GM12878 (cell line): ENCODE results near the gene NF1. TPM values are rescaled to one million over a fixed set of nuclear protein-coding genes. Genes with fewer than 3 reads are reported as not detected.
"Not testable (repeated sequence)": the region's sequence is repeated elsewhere in the genome, so short reads cannot be mapped to it uniquely, and the experiment has no call there.

ENCODE experiments used
- ATAC-seq: fragments of 200-7000 bp; cut with Tn5 transposase; 3 replicates; pipeline ENCODE4 v1.9.1; 2020; ENCODE audit warnings: mild to moderate bottlenecking, moderate library complexity
- BruUV-seq: library from RNA; stranded (reverse); fragments of 400-500 nt; replicated peaks from 2 replicates; lab custom pipeline; 2021; lab: Mats Ljungman, UMichigan
- CTCF ChIA-PET: fragments of 300-600 bp; sonication (Branson Sonifier 250); formaldehyde crosslinking; extraction: SDS; loops from one replicate; lab custom pipeline; 2021; ENCODE audit warnings: inconsistent platforms; lab: Yijun Ruan, JAX
- POLR2A ChIA-PET: fragments of 350-600 bp; formaldehyde crosslinking; extraction: SDS; loops from one replicate; lab custom pipeline; 2021; ENCODE audit warnings: inconsistent platforms; lab: Charles Lee
- RAD21 ChIA-PET: fragments of 300-600 bp; sonication (Branson Sonifier 250); formaldehyde crosslinking; loops from one replicate; lab custom pipeline; 2023; ENCODE audit warnings: antibody characterized with exemption; ENCODE audit not compliant: unreplicated experiment; lab: Charles Lee
- SMC1A ChIA-PET: fragments of 300-600 bp; sonication (Branson Sonifier 250); formaldehyde crosslinking; loops from one replicate; lab custom pipeline; 2023; ENCODE audit not compliant: unreplicated experiment, uncharacterized antibody; lab: Charles Lee
- DNase-seq: peaks from one replicate; pipeline ENCODE4 v3.0.0-alpha.2; 2011; ENCODE audit warnings: low read depth, low spot score
- FAIRE-seq: peaks from 3 replicates; lab custom pipeline; 2011; peaks lifted over from hg19 to GRCh38; lab: Jason Lieb, UNC
- H2AFZ ChIP-seq: 2 replicates; pipeline ENCODE4 v1.6.0; 2011; ENCODE audit warnings: low read depth, low read length, control low read depth; ENCODE audit not compliant: control insufficient read depth
- H3K27ac ChIP-seq: 2 replicates; pipeline ENCODE4 v1.5.1; 2011; ENCODE audit warnings: control low read depth; ENCODE audit not compliant: control insufficient read depth, insufficient read depth
- H3K27me3 ChIP-seq, 2 experiments: replicated peaks in 1 of 2; 2 replicates each; pipeline versions ENCODE4 v1.6.0 to v1.6.1; 2011; ENCODE audit warnings: low read length in 1 of 2; ENCODE audit not compliant: control insufficient read depth in 2 of 2, insufficient read depth in 2 of 2
- H3K36me3 ChIP-seq, 2 experiments: 2 replicates each; pipeline ENCODE4 v1.5.1; 2011; ENCODE audit warnings: low read length in 1 of 2; ENCODE audit not compliant: control insufficient read depth in 2 of 2, insufficient read depth in 2 of 2
- H3K4me1 ChIP-seq: 2 replicates; pipeline ENCODE4 v1.6.1; 2011; ENCODE audit warnings: mild to moderate bottlenecking, low read length, moderate library complexity, mixed read lengths; ENCODE audit not compliant: control insufficient read depth, insufficient read depth
- H3K4me2 ChIP-seq: 2 replicates; pipeline ENCODE4 v1.6.0; 2011; ENCODE audit warnings: control low read depth; ENCODE audit not compliant: control insufficient read depth, insufficient read depth
- H3K4me3 ChIP-seq: fragments of 200-600 bp; sonication (generic); 2 replicates; pipeline ENCODE4 v1.5.1; 2016
- H3K79me2 ChIP-seq: 2 replicates; pipeline ENCODE4 v1.6.0; 2011; ENCODE audit warnings: low read length; ENCODE audit not compliant: control insufficient read depth, insufficient read depth
- H3K9ac ChIP-seq: 2 replicates; pipeline ENCODE4 v1.8.0; 2011; ENCODE audit warnings: low read length, control low read depth, mixed read lengths; ENCODE audit not compliant: control insufficient read depth, insufficient read depth
- H3K9me3 ChIP-seq: replicated peaks from 3 replicates; pipeline ENCODE4 v1.5.1; 2011; ENCODE audit warnings: mild to moderate bottlenecking, low read length; ENCODE audit not compliant: control insufficient read depth, insufficient read depth
- H4K20me1 ChIP-seq: 2 replicates; pipeline ENCODE4 v1.6.0; 2011; ENCODE audit not compliant: control insufficient read depth, insufficient read depth
- CEBPB ChIP-seq, 2 experiments: fragments of 150-350 bp in 1 of 2; IDR thresholded peaks; 2 replicates each; pipeline ENCODE4 v1.6.1; 2012 to 2014; ENCODE audit warnings: low read depth in 2 of 2, low read length in 2 of 2, borderline replicate concordance in 1 of 2, inconsistent platforms in 1 of 2
- ESRRA ChIP-seq: IDR thresholded peaks from 2 replicates; pipeline ENCODE4 v1.6.1; 2012; ENCODE audit warnings: mild to moderate bottlenecking, low read length, improper control_type of control experiment
- ETV6 ChIP-seq, 2 experiments: fragments of 450-650 bp in 1 of 2; IDR thresholded peaks in 1 of 2; conservative IDR thresholded peaks in 1 of 2; 2 replicates each; pipeline ENCODE4 v1.6.1; 2014; ENCODE audit warnings: antibody characterized with exemption in 1 of 2, borderline replicate concordance in 1 of 2, low read depth in 1 of 2, mild to moderate bottlenecking in 1 of 2, moderate library complexity in 1 of 2
- IRF4 ChIP-seq: IDR thresholded peaks from 2 replicates; pipeline ENCODE4 v1.6.1; 2011; ENCODE audit warnings: low read depth, low read length
- RAD21 ChIP-seq: IDR thresholded peaks from 2 replicates; pipeline ENCODE4 v1.6.1; 2011; ENCODE audit warnings: mild to moderate bottlenecking, low read depth, low read length, moderate library complexity; ENCODE audit not compliant: insufficient read depth
- RAD51 ChIP-seq: fragments of 450-650 bp; IDR thresholded peaks from 2 replicates; pipeline ENCODE4 v1.6.1; 2016; ENCODE audit warnings: moderate library complexity, mild to moderate bottlenecking, inconsistent platforms
- ZBTB33 ChIP-seq: fragments of 450-650 bp; IDR thresholded peaks from 2 replicates; pipeline ENCODE4 v1.6.1; 2017; ENCODE audit warnings: mild to moderate bottlenecking
- WGBS: methylation state at CpG from one replicate; pipeline ENCODE4 v1.1.6; 2016; ENCODE audit warnings: low lambda C conversion rate; ENCODE audit not compliant: insufficient replicate concordance, insufficient coverage; ENCODE audit errors: missing lambda C conversion rate; 5-methylcytosine and 5-hydroxymethylcytosine counted together
- in situ Hi-C: fragments of 300-500 bp; cut with MboI; formaldehyde crosslinking; loops from 9 replicates; pipeline ENCODE4 v1.14.3; 2018; ENCODE audit warnings: mixed read lengths
- intact Hi-C: fragments of 100-400 bp; cut with micrococcal nuclease; formaldehyde crosslinking; loops from one replicate; pipeline ENCODE4 v1.14.2; 2022; ENCODE audit not compliant: unreplicated experiment
- polyA plus RNA-seq, 11 experiments: library from polyadenylated mRNA; depleted of rRNA in 4 of 11; unstranded in 6 of 11; stranded (reverse) in 5 of 11; fragments of >200 nt; fragmentation: Nextera tagmentation in 4 of 11; fragmentation: Illumina TruSeq in 1 of 11; extraction: Ambion mirVana in 4 of 11; extraction: Trizol in 1 of 11; gene quantifications; 1 replicate in 1 of 11; 2 replicates in 10 of 11; pipeline versions ENCODE4 v1.2.1 to v1.2.3, GENCODE V29; 2011 to 2016; ENCODE audit warnings: inconsistent platforms in 2 of 11, missing spikeins in 2 of 11, low read depth in 1 of 11
- total RNA-seq, 4 experiments: library from RNA; depleted of rRNA in 3 of 4; stranded (reverse); fragments of >200 nt in 3 of 4; fragmentation: Illumina TruSeq in 1 of 4; extraction: Trizol in 1 of 4; gene quantifications; 2 replicates each; pipeline versions ENCODE4 v1.2.1 to v1.2.3, GENCODE V29; 2013 to 2021
- TF ChIP-seq, protein P1 (sequence below): fragments of 450-650 bp; IDR thresholded peaks from 2 replicates; pipeline ENCODE4 v1.6.1; 2017; ENCODE audit warnings: low read depth, mild to moderate bottlenecking, moderate library complexity

Gene NF1
- total and polyA plus RNA-seq, 10 of the 15 experiments (the other 5 are each of a cell fraction or from before 2014, with no cell fraction given), result 2.5 to 31.8 (median 16.6) TPM

GRCh38 chr17:31094600-31095235, at the start of gene NF1 (continued):
- TF ChIP-seq ETV6 (conservative IDR thresholded peaks at IDR 0.05 in 1 of 2, IDR thresholded peaks at IDR 0.05 in 1 of 2; ENCODE audit: borderline replicate concordance in 1 of 2, low read depth in 1 of 2) (no peak), ESRRA (no peak)

DNA sequence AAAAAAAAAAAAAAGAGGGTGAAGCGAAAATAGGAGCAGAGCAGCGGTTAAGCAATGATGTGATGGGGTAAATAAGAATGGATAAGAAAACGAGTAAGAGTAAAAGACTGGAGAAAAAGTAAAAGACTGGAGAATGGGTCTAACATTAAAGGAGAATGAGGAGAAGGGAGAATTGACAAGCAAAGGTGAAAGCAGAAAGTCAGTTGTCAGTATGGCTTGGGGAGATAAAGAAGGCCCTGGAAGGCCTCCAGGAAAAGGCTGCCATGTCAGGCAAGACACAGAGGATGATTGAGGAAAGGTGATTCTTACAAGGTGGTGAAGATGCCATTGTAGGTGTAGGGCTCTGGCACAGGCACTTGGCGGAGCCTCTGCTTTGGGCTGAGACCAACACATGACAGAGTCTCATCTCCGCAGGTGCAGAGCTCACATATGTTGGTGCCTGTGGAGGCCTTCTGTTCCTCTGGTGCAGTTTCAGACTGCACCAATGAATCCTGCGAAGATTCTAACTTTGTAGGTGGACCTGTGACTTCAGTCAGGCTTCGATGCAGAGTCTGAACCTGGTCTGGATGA, 47.8 kb upstream of the NF1 start:
- in situ Hi-C loops, BruUV-seq, H3K36me3 ChIP-seq, DNase-seq, RAD21 ChIA-PET, H3K4me1 ChIP-seq, FAIRE-seq, H3K9me3 ChIP-seq, POLR2A ChIA-PET, H3K27me3 ChIP-seq, H3K4me2 ChIP-seq, H3K9ac ChIP-seq, H3K27ac ChIP-seq, H3K4me3 ChIP-seq, ATAC-seq, H2AFZ ChIP-seq, H3K79me2 ChIP-seq, SMC1A ChIA-PET, intact Hi-C loops, CTCF ChIA-PET, H4K20me1 ChIP-seq: not testable (repeated sequence)
- WGBS, result 67% methylated on average over 3 of the region's 7 CpGs

GRCh38 chr17:31048142-31048541, 46.6 kb upstream of the NF1 start:
- intact Hi-C loops, result no loop called here
- H3K36me3 ChIP-seq, result no peaks in the 10 kb centered on the region
- FAIRE-seq (no peak), DNase-seq (no peak), ATAC-seq (no peak)
- H3K9ac ChIP-seq, result no peak overlapping the region
- ChIA-PET SMC1A (interaction anchor here (1.1 kb wide), 1 partner anchor 9 kb away, joined by 4 read pairs; no protein-coding TSS in a partner anchor), RAD21 (interaction anchor here (0.7 kb wide), 1 partner anchor 78 kb away, joined by 3 read pairs; the partner anchor contains the start of gene RNF135), POLR2A (no interaction called here), CTCF (interaction anchor here (1.5 kb wide), 1 partner anchor 167 kb away, joined by 3 read pairs; no protein-coding TSS in a partner anchor)
- no peaks in the 10 kb centered on the region for H4K20me1 ChIP-seq
- TF ChIP-seq RAD51 (no peak), ZBTB33 (no peak), RAD21 (no peak), IRF4 (no peak), CEBPB (IDR thresholded peaks at IDR 0.05; ENCODE audit: borderline replicate concordance in 1 of 2, low read depth in 2 of 2, low read length in 2 of 2) (no peak)
- TF ChIP-seq, protein P1, sequence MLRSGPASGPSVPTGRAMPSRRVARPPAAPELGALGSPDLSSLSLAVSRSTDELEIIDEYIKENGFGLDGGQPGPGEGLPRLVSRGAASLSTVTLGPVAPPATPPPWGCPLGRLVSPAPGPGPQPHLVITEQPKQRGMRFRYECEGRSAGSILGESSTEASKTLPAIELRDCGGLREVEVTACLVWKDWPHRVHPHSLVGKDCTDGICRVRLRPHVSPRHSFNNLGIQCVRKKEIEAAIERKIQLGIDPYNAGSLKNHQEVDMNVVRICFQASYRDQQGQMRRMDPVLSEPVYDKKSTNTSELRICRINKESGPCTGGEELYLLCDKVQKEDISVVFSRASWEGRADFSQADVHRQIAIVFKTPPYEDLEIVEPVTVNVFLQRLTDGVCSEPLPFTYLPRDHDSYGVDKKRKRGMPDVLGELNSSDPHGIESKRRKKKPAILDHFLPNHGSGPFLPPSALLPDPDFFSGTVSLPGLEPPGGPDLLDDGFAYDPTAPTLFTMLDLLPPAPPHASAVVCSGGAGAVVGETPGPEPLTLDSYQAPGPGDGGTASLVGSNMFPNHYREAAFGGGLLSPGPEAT, result no peak
- H3K9me3 ChIP-seq, result no peaks in the 10 kb centered on the region
- no peaks in the 10 kb centered on the region for H3K4me1 ChIP-seq
- H3K4me3 ChIP-seq, result no peak overlapping the region
- in situ Hi-C loops, result no loop called here
- no peaks in the 10 kb centered on the region for H3K27me3 ChIP-seq
- no peak overlapping the region for H3K27ac ChIP-seq
- no peak overlapping the region for H3K4me2 ChIP-seq
- BruUV-seq, result no TSS peak
- H3K79me2 ChIP-seq, result no peaks in the 10 kb centered on the region
- H2AFZ ChIP-seq, result no peak overlapping the region
